ENCODE measurements around the gene PCTP.

Gene PCTP

DNA sequence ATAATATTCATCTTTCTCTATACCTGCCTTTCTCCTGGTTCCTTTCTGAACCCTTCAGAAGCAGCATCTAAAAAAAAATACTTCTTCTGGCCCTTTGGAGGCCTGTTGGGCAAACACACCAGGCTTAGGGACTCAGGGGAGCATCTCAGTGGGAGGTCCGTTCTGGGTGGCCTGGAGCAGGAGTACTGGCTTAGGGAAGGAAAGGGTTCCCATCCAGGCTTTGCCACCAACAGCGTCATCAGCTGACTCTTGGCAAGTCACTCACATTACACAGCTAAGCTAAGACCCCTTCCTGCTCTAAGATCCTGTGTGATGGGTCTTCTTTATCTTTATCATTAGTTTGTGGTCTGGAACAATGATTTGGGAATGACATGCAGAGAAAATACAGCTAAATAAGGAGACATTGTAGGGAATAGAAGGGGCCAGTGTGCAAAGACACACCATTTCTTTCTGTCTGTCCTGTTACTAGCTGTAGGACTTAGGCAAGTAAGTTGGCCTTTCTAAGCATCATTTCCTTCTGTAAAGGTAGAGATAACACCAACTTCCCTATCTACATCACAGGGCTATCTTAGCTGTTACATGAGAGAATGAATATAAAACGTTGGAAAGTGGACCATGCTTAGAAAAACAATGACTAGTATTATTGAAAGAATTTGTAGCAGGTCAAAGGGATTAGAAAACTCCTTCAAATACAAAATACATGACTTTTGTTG, 9.9 kb downstream of the PCTP start:
- DNase-seq = no peak

DNA sequence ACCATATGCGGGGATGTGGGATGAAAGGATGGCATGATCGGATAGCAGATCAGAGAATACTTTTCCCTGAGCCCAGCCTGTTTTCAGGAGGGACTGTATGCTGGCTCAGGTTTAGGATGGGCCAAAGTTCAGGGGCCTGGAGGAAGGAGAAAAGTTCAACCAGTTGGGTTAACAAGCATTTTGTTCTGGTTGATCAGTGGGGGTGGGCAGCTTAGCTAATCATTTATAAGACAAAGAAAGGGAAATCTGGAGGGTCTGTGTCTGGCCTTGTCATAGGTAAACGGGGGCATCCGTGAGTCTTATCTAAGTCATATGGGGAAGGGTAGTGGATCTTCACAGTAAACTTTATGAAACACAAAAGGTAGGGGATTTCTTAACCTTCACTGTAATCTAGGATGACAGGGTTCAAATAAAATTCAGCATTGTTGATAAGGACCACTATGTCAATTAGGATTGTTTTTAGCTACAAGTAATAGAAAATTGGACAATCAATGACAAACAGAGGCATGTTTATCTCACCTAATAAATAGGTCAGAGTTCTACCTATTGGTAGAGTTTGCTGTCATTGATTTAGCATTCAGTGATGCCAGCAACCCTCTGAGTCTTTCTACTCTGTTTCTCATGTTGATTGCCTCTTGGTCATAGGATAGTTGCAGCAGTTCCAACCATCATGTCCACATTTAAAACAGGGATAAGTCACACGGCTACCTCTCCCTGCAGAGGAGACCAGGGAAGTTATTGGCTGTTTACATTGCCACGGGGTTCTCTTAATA, 11.4 kb downstream of the PCTP start:
- no peak for DNase-seq

DNA sequence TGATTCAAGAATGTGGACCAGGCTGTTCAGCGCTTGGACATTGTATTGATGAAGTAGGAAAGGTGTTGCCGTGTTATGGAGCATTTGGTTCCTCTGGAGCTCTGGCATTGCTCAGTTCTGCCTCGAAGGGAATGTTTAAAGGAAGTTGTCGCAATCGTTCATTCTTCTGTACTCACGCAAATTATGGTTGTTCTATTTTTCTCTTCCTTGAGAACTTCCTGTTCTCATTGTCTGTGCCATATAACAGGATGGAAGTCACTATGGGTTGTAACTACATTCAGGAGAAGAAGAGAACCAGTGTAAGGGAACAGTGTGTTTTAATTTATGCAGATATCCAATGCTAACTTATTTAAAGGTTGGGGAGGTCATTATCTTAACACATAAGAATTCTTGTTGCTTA, 13.0 kb downstream of the PCTP start:
- DNase-seq = no peak

DNA sequence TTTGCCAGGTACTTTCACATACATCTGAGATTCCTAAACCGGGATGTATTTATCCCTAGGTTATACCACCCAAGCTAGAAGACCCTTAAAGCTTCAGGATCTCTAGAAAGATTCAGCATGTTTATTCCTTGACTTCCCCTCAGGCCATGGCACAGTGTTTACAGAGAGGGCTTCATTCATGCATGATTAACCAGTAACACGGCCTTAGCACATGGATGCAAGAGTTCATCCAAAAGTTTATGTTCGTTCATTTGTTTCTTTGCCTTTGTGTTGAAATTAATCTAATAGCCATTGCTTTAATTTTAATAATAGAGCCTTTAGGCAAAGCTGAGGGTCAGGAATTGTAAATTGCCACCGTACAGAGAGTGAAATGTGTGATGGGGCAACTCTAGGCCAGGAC, 13.8 kb downstream of the PCTP start:
- DNase-seq = no peak

DNA sequence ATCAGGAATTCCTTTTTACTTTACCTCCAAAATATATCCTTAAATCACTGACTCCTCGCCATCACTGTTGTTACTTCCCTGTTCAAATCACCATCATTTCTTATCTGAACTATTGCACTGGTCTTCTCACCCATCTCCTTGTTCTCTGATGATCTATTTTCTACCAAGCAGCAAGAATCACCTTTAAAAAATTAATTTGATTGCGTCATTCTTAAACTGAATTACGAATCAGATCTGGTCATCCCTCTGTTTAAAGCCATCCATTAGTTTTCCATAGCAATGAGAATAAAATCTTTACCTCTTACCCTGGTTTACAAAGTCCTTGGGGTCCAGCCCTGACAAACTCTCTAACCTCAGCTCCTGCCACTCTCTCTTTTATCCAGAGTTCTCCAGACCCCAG, 14.6 kb downstream of the PCTP start:
- no peak for DNase-seq

DNA sequence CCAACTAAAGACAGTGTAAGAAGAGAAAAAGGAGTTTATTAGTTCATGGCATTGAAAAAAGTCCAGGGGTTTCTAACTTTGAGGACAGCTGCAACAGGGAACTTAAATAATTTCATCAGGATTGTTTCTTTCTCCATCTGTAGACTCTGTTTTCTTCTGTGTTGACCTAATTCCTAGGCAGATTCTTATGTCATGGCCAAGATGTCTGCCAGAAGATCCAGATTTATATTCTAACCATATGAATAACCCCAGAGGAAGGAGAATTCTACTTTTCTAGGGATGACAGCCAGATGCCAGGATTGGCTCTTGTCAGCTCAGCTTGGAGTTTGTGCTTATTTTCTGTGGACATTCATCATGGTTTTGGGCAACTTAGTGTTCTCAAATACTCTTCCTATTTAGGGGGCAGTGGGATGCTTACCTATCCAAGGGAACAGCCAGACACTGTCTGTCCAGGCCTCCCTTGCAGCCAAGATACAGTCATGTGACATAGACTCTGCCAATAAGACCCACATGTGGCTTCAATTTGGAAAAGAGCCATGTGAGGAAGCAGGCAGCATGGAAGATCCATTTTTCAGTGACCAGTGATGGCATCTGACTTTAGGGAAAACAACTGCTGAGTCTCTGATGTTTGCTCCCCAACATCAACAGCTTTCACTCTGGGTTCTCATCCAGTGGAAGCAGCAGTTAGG, 18.2 kb downstream of the PCTP start:
- no peak for DNase-seq

DNA sequence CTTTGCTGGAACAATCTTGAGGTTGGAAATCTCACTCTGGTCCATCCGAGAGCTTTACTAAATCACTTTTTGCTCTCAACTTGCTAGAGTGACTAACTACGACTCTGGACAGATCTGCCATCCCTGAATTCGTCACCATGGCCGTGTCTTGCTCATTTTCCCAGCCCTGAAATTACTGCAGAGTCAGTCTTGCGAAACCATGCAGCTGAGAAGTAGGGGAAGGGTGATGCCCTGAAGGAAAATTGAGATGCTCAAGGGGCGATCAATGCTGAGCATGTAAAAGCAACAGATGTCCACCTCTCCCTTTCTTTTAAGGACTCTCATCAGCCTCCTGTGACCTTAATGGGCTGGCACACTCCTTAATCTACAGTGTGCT, 18.8 kb downstream of the PCTP start:
- DNase-seq = peak in 1 of 2 donors; percentile 11

DNA sequence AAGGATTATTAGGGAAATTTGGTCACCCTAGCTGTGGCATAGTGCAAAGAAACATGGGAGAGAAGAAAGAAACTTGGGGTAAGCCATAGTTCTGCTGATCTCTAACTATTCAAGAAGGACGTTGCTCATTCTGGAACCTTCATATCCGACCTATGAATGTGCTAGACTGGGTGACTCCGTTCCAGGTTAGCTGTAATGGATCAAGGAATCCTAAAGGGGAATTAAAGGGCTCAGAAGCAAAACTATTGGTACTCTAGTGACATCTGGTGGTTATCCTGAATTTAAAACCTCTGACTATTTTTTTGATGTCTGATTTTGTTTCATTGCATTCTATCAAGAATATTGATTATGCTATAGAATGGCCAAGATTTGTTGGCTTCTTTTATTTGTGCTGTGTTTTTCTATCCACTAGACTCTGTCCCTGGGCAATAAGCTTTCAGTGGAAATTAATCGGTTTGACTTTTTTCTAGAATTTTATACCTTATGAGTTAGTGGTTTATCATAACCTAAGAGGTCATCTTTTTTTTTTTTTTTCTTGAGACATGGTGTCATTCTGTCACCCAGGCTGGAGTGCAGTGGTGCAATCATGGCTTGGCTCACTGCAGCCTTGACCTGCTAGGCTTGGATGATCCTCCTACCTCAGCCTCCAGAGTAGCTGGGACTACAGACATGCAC, 19.5 kb downstream of the PCTP start:
- DNase-seq = no peak

DNA sequence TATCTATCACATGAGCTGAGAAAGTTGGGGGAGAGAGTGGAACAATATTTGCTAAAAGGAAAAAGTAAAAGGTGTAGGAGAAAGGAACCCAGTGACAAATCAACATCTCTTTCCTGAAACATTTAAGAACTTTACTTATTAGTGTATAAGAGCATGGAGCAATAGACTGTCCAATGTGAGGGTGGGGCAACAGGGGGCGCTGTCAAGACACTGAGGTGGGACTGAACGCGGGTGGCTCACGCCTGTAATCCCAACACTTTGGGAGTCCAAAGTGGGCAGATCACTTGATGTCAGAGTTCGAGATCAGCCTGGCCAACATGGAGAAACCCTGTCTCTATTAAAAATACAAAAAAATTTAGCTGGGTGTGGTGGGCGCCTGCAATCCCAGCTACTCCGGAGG, 21.2 kb downstream of the PCTP start:
- DNase-seq = no peak

DNA sequence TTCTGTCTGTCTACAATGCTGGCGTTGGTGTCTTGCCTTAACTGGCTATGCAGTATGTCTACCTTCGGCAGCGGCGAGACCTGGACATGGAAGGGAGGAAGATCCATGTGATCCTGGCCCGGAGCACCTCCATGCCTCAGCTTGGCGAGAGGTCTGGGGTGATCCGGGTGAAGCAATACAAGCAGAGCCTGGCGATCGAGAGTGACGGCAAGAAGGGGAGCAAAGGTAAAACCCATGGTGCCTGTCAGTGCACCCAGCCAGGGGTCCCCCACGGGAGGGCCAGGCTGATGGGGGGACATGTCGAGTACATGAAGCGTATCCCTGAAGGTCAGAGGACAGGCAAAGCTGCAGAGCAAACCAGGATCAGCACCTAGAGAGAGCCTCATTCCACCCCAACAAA, 22.8 kb downstream of the PCTP start:
- no peak for DNase-seq

DNA sequence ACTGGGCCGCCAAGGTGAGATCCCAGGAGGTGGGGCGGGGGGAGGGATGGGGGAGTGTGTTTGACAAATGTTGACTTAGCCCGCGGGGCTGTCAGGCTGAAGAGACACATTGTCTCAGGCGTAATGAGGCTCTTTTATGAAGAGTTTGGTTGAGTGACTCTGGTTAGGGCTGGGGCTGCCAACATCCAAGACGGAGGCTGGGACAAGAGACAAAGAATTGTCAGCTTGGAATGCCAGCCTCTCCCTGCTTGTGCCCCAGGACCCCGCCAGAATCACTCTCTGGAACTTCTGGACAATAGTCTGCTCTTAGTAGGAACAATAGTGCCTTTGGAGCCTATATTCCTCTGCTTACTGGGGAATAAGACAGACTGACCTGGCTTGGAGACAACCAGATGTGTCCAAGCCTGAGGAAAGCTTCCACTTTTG, 24.0 kb downstream of the PCTP start:
- DNase-seq = no peak

DNA sequence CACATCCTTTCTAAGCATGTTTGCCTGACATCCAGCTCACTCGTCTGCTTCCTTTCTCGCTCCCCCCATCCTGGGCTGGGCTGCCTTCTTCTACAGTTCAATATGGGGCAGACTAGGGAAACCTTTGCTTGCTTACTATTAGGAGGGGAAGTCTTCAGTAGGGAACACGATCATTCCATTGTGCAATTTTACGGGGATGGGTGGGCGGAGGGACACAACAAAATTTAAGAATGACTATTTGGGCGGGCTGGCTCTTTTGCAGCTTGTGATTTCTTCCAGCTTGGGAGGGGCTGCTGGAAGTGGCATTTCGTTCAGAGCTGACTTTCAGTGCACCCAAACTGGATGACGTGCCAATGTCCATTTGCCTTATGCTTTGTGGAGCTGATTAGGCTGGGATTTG, 25.4 kb downstream of the PCTP start:
- DNase-seq = no peak

DNA sequence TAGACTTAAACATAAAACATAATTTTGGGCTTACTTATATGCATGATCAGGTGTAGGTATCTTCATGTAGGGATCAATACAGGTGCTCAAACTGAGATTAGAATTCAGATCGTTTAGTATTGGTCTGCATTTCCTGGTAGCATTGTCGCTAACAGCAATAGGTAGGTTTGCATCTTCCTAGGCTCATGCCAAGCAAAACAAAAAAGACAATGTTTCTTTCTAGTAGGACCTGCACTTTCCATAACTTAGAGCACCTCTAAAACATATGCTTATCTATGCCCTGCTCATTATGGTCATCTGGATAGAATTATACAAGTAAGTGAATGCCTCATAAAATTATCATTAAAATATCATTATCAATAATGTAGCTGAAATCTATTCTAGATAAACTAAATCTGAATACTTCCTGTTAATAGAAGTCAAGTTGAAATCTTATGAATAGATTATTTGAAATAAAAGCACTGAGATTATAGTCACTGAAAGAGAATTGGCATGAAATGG, 26.7 kb downstream of the PCTP start:
- no peak for DNase-seq

DNA sequence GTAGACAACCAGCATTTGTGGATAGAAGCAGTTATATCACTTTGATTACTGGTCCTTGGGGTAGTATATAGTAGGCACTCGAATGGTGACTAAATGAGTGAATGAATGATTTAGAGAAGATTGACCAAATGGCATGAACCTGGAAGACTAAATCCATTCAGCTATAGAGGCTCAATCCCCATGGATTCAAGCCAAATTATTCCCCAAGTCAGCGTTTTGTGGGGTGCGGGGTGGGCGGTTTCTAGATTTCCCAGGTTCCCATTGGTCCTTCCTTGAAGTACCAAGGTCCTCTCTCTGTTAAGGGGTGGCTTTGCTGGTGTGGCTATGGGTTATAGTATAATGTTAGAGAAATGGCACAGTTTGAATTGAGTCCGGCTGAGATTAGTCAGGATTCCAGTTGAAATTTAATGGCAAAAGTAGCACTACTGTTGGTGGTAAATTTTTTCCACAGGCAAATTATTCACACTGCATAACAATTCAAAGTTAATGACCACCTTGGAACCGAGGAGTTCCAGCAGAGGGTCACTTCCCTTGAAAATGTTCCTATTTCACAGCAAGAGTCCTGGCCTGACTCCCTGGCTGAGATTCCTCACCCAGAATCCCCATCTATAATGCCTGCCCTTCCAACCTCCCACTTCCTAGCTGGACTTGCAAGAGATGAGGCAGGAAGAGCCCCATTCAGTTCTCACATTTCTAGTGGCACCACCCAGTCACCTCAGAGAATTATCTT, 27.7 kb downstream of the PCTP start:
- no peak for DNase-seq

DNA sequence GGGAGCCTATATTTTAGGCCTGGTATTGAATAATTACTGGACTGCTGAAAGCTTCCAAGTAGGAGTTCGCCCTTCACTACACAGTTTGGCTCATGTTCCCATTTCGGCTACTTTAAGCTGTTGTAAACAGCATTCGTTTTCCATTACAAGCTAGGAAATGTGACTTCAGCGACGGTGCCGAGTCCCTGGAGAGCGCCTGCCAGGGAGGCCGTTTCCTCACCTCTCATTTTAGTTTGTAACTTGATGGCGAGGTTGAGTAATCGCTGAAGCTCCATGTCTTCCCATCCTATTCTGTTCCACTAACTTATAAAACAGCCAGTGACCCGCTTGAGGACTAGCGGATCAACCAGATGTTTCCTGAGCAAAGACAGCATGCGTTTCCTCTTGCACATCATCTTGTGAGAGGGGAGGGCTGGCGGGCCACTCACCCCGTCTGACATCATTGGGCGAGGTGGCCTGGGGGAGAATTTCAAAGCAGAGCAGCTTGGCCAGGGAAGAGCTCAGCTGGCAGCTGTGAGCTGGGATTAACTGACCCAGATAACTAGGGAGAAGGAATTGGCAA, 32.9 kb downstream of the PCTP start:
- no peak for DNase-seq

DNA sequence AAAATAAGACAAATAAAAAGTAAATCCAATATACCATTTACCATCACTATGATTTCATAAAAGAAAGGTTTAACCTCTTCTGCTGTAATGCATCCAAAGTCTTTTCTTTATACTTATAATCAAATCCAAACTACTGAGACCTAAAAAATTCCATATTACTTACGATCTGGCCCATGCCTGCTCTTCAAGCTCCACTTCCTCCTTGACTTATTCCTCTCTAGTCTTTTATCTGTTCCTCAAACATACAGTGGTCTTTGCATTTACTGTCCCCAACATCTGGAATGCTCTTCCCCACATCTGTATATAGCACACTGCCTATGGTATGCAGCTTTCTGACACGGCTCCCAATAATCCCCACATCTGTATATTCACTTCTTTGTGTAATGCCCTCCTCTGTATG, 33.8 kb downstream of the PCTP start:
- no peak for DNase-seq

DNA sequence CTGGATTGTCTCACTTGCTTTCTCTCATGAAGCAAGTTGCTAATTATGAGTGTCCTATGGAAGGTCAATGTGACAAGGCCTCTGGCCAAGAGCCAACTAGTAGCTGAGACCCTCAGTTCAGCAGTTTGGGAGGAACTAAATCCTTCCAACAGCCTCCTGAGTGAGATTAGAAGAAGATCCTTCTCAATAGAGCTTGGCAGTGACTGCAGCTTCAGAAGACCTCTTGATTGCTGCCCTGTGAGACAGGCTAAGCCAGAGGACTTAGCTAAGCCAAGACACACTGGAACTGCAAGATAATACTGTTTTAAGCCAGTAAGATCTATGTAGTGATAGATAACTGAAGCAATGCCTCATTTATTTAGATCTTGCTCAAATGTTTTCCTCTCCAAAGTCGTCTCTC, 34.3 kb downstream of the PCTP start:
- DNase-seq = no peak

DNA sequence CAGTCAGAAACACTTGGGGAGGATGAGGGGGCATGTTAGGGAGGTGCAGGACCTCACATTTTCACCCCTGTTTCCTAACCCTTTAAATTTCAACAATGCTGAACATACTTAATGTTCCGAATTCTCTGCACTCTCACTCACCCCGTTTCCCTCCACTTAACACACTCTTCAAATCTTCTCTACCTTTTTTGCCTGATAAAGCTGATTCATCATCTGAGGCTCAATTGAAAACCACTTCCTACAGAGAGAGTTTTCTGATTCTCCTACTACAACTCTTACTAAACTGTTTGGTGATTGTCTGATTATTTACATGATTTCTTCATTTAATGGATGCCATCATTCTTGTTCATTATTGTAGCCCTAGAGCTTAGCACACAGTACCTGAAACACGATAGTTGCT, 42.4 kb downstream of the PCTP start:
- no peak for DNase-seq

DNA sequence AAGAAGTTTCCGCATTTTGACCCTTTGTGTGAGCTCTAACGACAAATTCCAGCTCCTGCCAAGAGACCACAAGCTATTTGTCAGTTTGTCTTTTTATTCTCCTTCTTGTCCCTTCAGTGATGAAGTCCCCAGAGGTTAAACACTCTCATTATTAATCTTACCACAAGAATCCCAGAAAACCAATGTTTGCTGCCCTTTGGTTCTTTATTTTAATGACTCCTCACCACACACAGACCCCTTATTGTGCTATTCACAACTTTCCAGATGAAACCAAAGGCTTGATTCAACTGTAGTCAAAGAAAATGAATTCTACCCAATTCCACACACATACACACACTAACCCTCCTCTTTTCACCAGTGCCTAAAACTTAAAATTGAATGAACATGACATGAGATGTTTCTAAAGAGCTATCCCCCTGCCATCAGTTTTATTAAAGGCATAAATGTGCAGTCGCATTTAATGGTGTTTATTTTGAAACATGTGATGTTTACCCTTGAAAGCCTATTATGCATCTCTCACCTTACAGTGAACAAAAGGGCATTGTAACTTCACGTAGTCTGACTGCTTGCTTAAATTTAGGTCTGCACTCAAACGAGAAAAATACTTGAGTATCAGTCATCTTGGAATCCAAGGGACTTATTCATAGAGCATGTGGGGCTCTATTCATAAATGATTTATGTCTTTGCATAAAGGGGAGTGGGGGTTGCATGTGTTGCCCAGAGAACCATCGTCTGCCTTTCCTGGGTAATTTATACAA, 44.1 kb downstream of the PCTP start:
- DNase-seq = no peak

DNA sequence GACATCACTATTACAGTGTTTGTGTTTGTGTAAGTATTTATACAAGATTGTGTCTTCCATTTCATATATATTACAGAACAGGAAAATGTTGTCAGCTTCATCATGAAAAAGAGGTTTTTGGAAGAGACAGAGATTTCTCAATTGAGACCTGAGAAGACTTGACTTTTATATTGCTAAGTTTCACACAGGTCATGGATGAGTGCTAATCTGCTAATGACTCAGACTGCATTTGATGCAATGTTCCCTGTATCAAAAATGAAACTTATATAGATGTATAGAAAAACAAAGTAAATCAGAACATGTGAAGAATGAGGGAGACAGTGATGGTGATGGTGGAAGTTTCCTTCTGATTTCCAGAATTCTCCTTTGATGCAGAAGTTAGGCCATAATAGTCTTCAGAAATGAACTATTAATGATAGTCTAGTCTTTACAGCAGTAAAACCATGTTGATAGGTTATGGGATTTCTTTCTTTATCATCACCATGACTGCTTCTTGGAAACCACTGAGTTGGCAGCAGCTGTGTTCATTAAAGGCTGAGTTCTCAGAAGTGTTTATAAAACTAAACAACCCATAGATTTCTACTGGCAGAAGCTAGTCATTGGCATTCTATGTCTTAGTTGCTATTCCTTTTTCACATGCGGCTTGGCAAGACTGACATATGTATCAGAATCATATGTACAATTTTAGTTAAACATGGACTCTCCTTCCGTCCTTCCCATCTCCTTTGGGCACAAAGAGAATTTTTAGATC, 56.1 kb downstream of the PCTP start:
- no peak for DNase-seq

DNA sequence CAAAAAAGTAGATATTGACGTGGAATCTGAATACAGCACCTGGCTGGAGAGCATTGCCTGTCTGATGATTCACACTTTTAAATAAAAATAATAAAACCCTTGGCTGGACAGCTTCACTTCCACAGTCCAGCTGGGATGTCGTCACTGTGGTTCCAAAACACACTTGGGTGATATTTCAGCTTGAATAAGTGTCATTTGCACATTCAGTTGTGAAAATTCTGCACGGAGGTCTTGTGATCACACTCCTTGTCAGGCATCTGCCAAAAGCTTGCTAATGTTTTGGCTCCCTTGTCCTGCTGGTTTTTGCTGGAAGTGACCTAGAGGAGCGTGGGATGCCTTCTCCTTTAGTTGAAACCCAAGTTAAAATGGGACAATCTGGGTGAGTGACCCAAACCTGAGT, 60.7 kb downstream of the PCTP start:
- no peak for DNase-seq
